ENCODE results near the gene ACMSD. TPM values are rescaled to one million over a fixed set of nuclear protein-coding genes. Genes with fewer than 3 reads are reported as not detected.
"Not testable (repeated sequence)": the region's sequence is repeated elsewhere in the genome, so short reads cannot be mapped to it uniquely, and the experiment has no call there.

ACMSD gene
- total RNA-seq, 2 donors from 2014 or later = not detected

DNA sequence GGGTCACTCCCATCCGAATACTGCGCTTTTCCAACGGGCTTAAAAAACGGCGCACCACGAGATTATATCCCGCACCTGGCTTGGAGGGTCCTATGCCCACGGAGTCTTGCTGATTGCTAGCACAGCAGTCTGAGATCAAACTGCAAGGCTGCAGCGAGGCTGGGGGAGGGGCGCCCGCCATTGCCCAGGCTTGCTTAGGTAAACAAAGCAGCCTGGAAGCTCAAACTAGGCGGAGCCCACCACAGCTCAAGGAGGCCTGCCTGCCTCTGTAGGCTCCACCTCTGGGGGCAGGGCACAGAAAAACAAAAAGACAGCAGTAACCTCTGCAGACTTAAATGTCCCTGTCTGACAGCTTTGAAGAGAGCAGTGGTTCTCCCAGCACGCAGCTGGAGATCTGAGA lies 12.7 kb upstream of the ACMSD start:
- not testable (repeated sequence) for DNase-seq (ENCODE audit: low spot score); H3K9me3 Mint-ChIP-seq; H3K4me1 Mint-ChIP-seq (ENCODE audit: low read depth in 2 of 2); H3K36me3 Mint-ChIP-seq; H3K4me3 Mint-ChIP-seq; H3K27ac Mint-ChIP-seq; ATAC-seq
- peaks cover 8 to 26% of the 10 kb centered on the region in 2 donors for H3K27me3 Mint-ChIP-seq

DNA sequence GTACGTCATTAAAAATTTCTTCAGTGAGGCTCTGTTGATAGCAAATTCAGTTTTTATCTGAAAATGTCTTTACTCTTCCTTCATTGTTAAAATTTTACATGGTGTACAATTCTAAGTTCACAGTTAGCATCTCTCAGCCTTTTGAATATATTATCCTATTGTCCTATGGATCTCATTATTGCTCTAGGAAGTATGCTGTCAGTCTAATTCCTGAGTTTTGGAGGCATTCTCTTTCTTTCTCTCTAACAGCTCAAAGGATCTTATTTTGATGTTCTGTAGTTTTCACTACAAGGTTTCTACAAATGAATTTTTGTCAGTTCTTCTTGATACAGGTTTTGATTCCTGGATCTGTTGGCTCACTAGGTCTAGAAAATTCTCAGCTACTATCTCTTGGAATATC lies 2.9 kb upstream of the ACMSD start:
- H3K9me3 Mint-ChIP-seq = peaks cover 6% of the 10 kb centered on the region
- peaks cover 10% of the 10 kb centered on the region for H3K36me3 Mint-ChIP-seq
- peaks cover 8 to 32% of the 10 kb centered on the region in 2 donors for H3K27me3 Mint-ChIP-seq
- DNase-seq (ENCODE audit: low spot score) = no peak
- no peak for ATAC-seq
- no peak overlapping the region for H3K4me3 Mint-ChIP-seq
- no peak overlapping the region for H3K27ac Mint-ChIP-seq
- H3K4me1 Mint-ChIP-seq (ENCODE audit: low read depth in 2 of 2) = no peaks in the 10 kb centered on the region

DNA sequence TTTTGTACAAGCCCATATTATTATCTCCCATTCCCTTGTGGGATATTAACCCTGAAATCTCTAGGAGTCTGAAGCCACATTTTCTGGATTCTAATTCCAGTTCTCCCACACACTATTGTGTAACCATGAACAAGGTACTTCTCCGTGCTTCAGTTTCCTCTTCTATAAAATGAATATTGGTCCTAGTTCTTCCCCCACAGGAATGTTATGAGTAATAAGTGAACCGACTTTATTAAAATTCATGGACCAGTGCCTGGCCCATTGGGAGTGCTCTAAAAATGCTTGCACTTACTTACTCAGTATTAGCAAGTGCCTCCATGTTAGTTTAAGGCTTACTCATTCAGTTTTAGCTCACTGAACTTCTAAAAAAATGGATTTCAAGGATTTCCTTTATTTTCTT lies 1.4 kb upstream of the ACMSD start:
- H3K27ac Mint-ChIP-seq = no peak overlapping the region
- H3K27me3 Mint-ChIP-seq = peaks cover 15 to 34% of the 10 kb centered on the region in 2 donors
- ATAC-seq (no peak), DNase-seq (ENCODE audit: low spot score) (no peak)
- H3K36me3 Mint-ChIP-seq = peaks cover 10% of the 10 kb centered on the region
- no peaks in the 10 kb centered on the region for H3K4me1 Mint-ChIP-seq (ENCODE audit: low read depth in 2 of 2)
- H3K9me3 Mint-ChIP-seq = peaks cover 6% of the 10 kb centered on the region
- H3K4me3 Mint-ChIP-seq = no peak overlapping the region

- DNase-seq (ENCODE audit: low spot score) = no peak
- H3K27ac Mint-ChIP-seq = no peak overlapping the region
- H3K4me3 Mint-ChIP-seq = no peak overlapping the region
- H3K27me3 Mint-ChIP-seq = peaks cover 7 to 28% of the 10 kb centered on the region in 2 donors
- peaks cover 10% of the 10 kb centered on the region for H3K36me3 Mint-ChIP-seq
- no peaks in the 10 kb centered on the region for H3K4me1 Mint-ChIP-seq (ENCODE audit: low read depth in 2 of 2)
- peaks cover 6% of the 10 kb centered on the region for H3K9me3 Mint-ChIP-seq
- no peak for ATAC-seq
These were observed 1.2 kb downstream of the ACMSD start for GRCh38 chr2:134839649-134840048.

DNA sequence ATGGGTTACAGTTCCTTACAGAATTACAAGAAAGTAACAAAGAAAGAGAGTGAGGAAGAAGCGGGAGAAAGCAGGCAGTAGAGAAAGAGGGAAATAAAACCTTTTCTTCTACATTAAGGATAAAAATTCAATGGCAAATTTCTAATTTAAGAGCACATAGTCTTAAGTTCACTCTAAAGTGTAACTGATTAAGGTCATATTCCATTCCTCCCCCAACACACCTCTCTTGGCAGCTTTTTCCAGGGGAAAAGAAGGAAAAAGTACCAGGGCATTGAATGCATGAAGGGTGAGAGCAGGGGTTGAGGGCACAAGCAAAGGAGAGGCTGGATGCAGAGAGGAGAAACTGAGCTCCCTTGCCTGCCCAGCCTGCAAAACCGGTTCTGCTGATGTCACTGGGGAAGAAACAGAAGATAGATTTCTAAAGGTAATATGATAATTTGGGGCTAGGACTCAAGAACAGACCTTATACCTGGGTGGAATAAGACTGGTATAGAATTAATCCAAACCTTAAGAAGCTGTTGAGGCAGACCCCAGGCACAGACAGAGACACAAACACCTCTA lies 4.6 kb downstream of the ACMSD start:
- no peak overlapping the region for H3K4me3 Mint-ChIP-seq
- H3K27me3 Mint-ChIP-seq = peaks cover 11 to 14% of the 10 kb centered on the region in 2 donors
- H3K36me3 Mint-ChIP-seq = peaks cover 6% of the 10 kb centered on the region
- H3K9me3 Mint-ChIP-seq = no peaks in the 10 kb centered on the region
- H3K4me1 Mint-ChIP-seq (ENCODE audit: low read depth in 2 of 2) = no peaks in the 10 kb centered on the region
- no peak overlapping the region for H3K27ac Mint-ChIP-seq
- ATAC-seq (no peak), DNase-seq (ENCODE audit: low spot score) (no peak)

GRCh38 chr2:134843968-134844367 lies 5.6 kb downstream of the ACMSD start:
- no peak overlapping the region for H3K4me3 Mint-ChIP-seq
- no peaks in the 10 kb centered on the region for H3K4me1 Mint-ChIP-seq (ENCODE audit: low read depth in 2 of 2)
- peaks cover 6% of the 10 kb centered on the region for H3K36me3 Mint-ChIP-seq
- H3K9me3 Mint-ChIP-seq = no peaks in the 10 kb centered on the region
- H3K27ac Mint-ChIP-seq = no peak overlapping the region
- peaks cover 8 to 14% of the 10 kb centered on the region in 2 donors for H3K27me3 Mint-ChIP-seq
- no peak for DNase-seq (ENCODE audit: low spot score)
- ATAC-seq = no peak

- H3K4me1 Mint-ChIP-seq (ENCODE audit: low read depth in 2 of 2) = no peaks in the 10 kb centered on the region
- H3K27ac Mint-ChIP-seq = no peak overlapping the region
- H3K36me3 Mint-ChIP-seq = peaks cover 6% of the 10 kb centered on the region
- DNase-seq (ENCODE audit: low spot score) (no peak), ATAC-seq (no peak)
- H3K4me3 Mint-ChIP-seq = no peak overlapping the region
- no peaks in the 10 kb centered on the region for H3K9me3 Mint-ChIP-seq
- H3K27me3 Mint-ChIP-seq = peaks cover 8 to 14% of the 10 kb centered on the region in 2 donors
These were observed 6.6 kb downstream of the ACMSD start for GRCh38 chr2:134845028-134845427.

DNA sequence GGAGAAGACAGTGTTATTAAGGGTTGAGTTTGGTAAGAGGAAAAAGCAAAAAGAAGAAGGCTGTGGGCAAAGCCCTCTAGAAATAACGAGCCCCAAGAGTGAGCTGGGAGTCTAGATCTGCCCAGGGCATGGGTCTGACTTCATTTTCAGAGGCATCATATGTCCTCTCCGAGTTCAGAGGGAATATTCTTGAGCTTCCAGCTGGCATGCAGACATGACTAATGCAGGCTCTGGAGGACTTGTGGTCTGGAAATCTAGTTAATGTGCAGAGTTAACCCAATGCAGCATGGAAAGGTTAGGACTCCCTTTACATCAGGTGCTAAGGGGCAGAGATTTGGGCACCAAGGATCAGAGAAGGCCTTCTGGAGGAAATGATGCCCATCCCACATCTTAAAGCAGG lies 7.3 kb downstream of the ACMSD start:
- peaks cover 6 to 12% of the 10 kb centered on the region in 2 donors for H3K27me3 Mint-ChIP-seq
- DNase-seq (ENCODE audit: low spot score) (no peak), ATAC-seq (no peak)
- no peak overlapping the region for H3K4me3 Mint-ChIP-seq
- H3K27ac Mint-ChIP-seq = no peak overlapping the region
- no peaks in the 10 kb centered on the region for H3K4me1 Mint-ChIP-seq (ENCODE audit: low read depth in 2 of 2)
- no peaks in the 10 kb centered on the region for H3K9me3 Mint-ChIP-seq
- peaks cover 6% of the 10 kb centered on the region for H3K36me3 Mint-ChIP-seq

- Mint-ChIP-seq H3K4me1 (ENCODE audit: low read depth in 2 of 2) (no peaks in the 10 kb centered on the region), H3K27me3 (peaks cover 5 to 7% of the 10 kb centered on the region in 2 donors), H3K27ac (no peak overlapping the region), H3K9me3 (no peaks in the 10 kb centered on the region), H3K4me3 (no peak overlapping the region), H3K36me3 (peaks cover 6% of the 10 kb centered on the region)
- DNase-seq (ENCODE audit: low spot score) (no peak), ATAC-seq (no peak)
These were observed 7.8 kb downstream of the ACMSD start for GRCh38 chr2:134846213-134846612.

DNA sequence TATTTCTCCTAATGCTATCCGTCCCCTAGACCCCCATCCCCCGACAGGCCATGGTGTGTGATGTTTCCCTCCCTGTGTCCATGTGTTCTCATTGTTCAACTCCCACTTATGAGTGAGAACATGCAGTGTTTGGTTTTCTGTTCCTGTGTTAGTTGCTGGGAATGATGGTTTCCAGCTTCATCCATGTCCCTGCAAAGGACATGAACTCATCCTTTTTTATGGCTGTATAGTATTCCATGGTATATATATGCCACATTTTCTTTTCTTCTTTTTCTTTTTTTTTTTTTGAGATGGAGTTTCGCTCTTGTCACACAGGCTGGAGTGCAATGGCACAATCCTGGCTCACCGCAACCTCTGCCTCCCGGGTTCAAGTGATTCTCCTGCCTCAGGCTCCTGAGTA lies 9.2 kb downstream of the ACMSD start:
- not testable (repeated sequence) for H3K36me3 Mint-ChIP-seq, ATAC-seq, H3K9me3 Mint-ChIP-seq

GRCh38 chr2:134852518-134852917 lies 14.1 kb downstream of the ACMSD start:
- ATAC-seq = no peak
- Mint-ChIP-seq H3K4me1 (ENCODE audit: low read depth in 2 of 2) (no peaks in the 10 kb centered on the region), H3K9me3 (no peaks in the 10 kb centered on the region), H3K27me3 (peaks cover 0 to 6% of the 10 kb centered on the region in 2 donors), H3K36me3 (no peaks in the 10 kb centered on the region), H3K27ac (no peak overlapping the region), H3K4me3 (no peak overlapping the region)
- no peak for DNase-seq (ENCODE audit: low spot score)

More for the DNA sequence above, 9.2 kb downstream of the ACMSD start:
- not testable (repeated sequence) for H3K4me1 Mint-ChIP-seq (ENCODE audit: low read depth in 2 of 2); DNase-seq (ENCODE audit: low spot score); H3K27me3 Mint-ChIP-seq; H3K4me3 Mint-ChIP-seq; H3K27ac Mint-ChIP-seq

DNA sequence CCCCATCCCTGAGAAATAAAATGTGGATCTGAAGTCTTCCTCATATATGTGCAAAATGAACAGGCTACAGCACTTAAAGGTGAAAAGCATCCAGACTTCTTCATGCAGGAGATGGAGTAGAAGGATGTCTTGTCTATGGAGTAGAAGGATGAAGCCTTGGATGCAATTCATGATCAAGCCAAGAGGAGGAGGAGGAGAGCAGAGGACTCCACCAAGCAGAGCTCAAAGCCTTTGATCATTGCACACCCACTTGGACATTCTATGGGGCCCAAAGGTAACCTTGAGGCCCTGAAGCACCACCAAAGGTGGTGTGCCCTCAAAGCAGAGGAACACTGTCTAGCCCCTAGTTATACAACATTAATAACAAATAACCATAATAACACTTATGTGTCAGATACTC lies 17.3 kb downstream of the ACMSD start:
- H3K4me1 Mint-ChIP-seq (ENCODE audit: low read depth in 2 of 2) = no peaks in the 10 kb centered on the region
- H3K9me3 Mint-ChIP-seq = no peaks in the 10 kb centered on the region
- H3K27me3 Mint-ChIP-seq = peaks cover 0 to 6% of the 10 kb centered on the region in 2 donors
- no peak overlapping the region for H3K4me3 Mint-ChIP-seq
- H3K36me3 Mint-ChIP-seq = no peaks in the 10 kb centered on the region
- H3K27ac Mint-ChIP-seq = no peak overlapping the region
- ATAC-seq (no peak), DNase-seq (ENCODE audit: low spot score) (no peak)

DNA sequence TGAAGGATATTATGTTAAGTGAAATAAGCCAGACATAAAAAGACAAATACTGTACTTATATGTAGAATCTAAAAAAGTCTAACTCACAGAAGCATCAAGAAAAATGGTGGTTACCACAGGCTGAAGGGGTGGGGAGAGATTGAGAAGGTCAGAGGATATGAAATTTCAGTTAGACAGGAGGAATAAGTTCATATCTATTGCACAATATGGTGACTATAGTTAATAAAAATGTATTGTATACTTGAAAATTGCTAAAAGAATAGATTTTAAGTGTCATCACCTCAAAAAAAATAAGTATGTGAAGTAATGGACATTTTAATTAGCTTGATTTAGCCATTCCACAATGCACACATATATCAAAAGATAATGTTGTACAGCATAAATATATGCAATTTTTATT lies 19.8 kb downstream of the ACMSD start:
- Mint-ChIP-seq H3K27me3 (no peaks in the 10 kb centered on the region), H3K4me3 (no peak overlapping the region), H3K4me1 (ENCODE audit: low read depth in 2 of 2) (no peaks in the 10 kb centered on the region), H3K36me3 (no peaks in the 10 kb centered on the region), H3K27ac (no peak overlapping the region), H3K9me3 (no peaks in the 10 kb centered on the region)
- DNase-seq (ENCODE audit: low spot score) = no peak
- no peak for ATAC-seq

GRCh38 chr2:134861173-134861572 lies 22.8 kb downstream of the ACMSD start:
- Mint-ChIP-seq H3K36me3 (no peaks in the 10 kb centered on the region), H3K27ac (no peak overlapping the region), H3K27me3 (no peaks in the 10 kb centered on the region), H3K4me3 (no peak overlapping the region), H3K9me3 (no peaks in the 10 kb centered on the region), H3K4me1 (ENCODE audit: low read depth in 2 of 2) (no peaks in the 10 kb centered on the region)
- no peak for DNase-seq (ENCODE audit: low spot score)
- ATAC-seq = no peak

- Mint-ChIP-seq H3K4me3 (no peak overlapping the region), H3K9me3 (no peaks in the 10 kb centered on the region), H3K27me3 (no peaks in the 10 kb centered on the region), H3K36me3 (no peaks in the 10 kb centered on the region), H3K27ac (no peak overlapping the region), H3K4me1 (ENCODE audit: low read depth in 2 of 2) (no peaks in the 10 kb centered on the region)
- no peak for ATAC-seq
- no peak for DNase-seq (ENCODE audit: low spot score)
These were observed 23.7 kb downstream of the ACMSD start for GRCh38 chr2:134862069-134862468.

All from natural killer cell treated with Interleukin-12 subunit alpha and Interleukin-12 subunit beta and Interleukin-15 and Interleukin-18, amount 100 ng/mL, for 72 hours (primary cell).